ENCODE results near the gene LIPA. TPM values are rescaled to one million over a fixed set of nuclear protein-coding genes. Genes with fewer than 3 reads are reported as not detected.

The LIPA gene
- total RNA-seq, 1 donor from 2014 or later = 18.9 TPM

GRCh38 chr10:89242345-89242684, 9.3 kb downstream of the LIPA start:
- no peaks in the 10 kb centered on the region for H3F3A ChIP-seq (ENCODE audit: low read depth)
- H3K36me3 Mint-ChIP-seq = peaks cover 3% of the 10 kb centered on the region
- H3K27ac Mint-ChIP-seq = no peak overlapping the region
- TF ChIP-seq EZH2 (IDR thresholded peaks at IDR 0.05) (no peak), EZH2phosphoT487 (IDR thresholded peaks at IDR 0.05) (peak; percentile 76)
- no peak overlapping the region for H3K4me3 Mint-ChIP-seq
- H3K9ac ChIP-seq = no peak overlapping the region
- H3K27ac ChIP-seq = no peak overlapping the region
- peaks cover 28% of the 10 kb centered on the region for H3K4me1 Mint-ChIP-seq
- H3K4me1 ChIP-seq = peaks cover 12% of the 10 kb centered on the region
- peaks cover 13% of the 10 kb centered on the region for H3K27me3 Mint-ChIP-seq (ENCODE audit: insufficient read depth, low read depth)
- peaks cover 76% of the 10 kb centered on the region for H3K27me3 ChIP-seq
- no peaks in the 10 kb centered on the region for H3K79me2 ChIP-seq (ENCODE audit: low read depth)
- no peaks in the 10 kb centered on the region for H4K20me1 ChIP-seq (ENCODE audit: low read depth)
- no peak overlapping the region for H3K4me2 ChIP-seq
- H3K36me3 ChIP-seq = no peaks in the 10 kb centered on the region
- no peaks in the 10 kb centered on the region for H3K9me3 ChIP-seq (ENCODE audit: low read depth)
- H3K4me3 ChIP-seq = no peak overlapping the region
- no peak overlapping the region for H2AFZ ChIP-seq (replicated peaks)
- H3K9me3 Mint-ChIP-seq = peaks cover 2% of the 10 kb centered on the region
- peak; percentile 77 for DNase-seq (ENCODE audit: low spot score)

GRCh38 chr10:89241486-89242344, 9.9 kb downstream of the LIPA start:
- Histone ChIP-seq H3K27me3 (peaks cover 82% of the 10 kb centered on the region), H3K4me2 (no peak overlapping the region), H3K79me2 (ENCODE audit: low read depth) (no peaks in the 10 kb centered on the region), H3K27ac (no peak overlapping the region), H3K9me3 (ENCODE audit: low read depth) (no peaks in the 10 kb centered on the region), H3K9ac (no peak overlapping the region), H3F3A (ENCODE audit: low read depth) (no peaks in the 10 kb centered on the region), H4K20me1 (ENCODE audit: low read depth) (no peaks in the 10 kb centered on the region), H3K36me3 (no peaks in the 10 kb centered on the region), H3K4me3 (no peak overlapping the region), H3K4me1 (peaks cover 12% of the 10 kb centered on the region), H2AFZ (replicated peaks) (no peak overlapping the region)
- H3K9me3 Mint-ChIP-seq = peaks cover 2% of the 10 kb centered on the region
- no peak for TF ChIP-seq CTCF (IDR thresholded peaks at IDR 0.05)
- peaks cover 28% of the 10 kb centered on the region for H3K4me1 Mint-ChIP-seq
- H3K27ac Mint-ChIP-seq = no peak overlapping the region
- peaks cover 3% of the 10 kb centered on the region for H3K36me3 Mint-ChIP-seq
- peaks cover 13% of the 10 kb centered on the region for H3K27me3 Mint-ChIP-seq (ENCODE audit: insufficient read depth, low read depth)
- H3K4me3 Mint-ChIP-seq = no peak overlapping the region
- no peak for DNase-seq (ENCODE audit: low spot score)

GRCh38 chr10:89241026-89241425, 10.5 kb downstream of the LIPA start:
- Histone ChIP-seq H3K36me3 (no peaks in the 10 kb centered on the region), H3K9ac (no peak overlapping the region), H4K20me1 (ENCODE audit: low read depth) (no peaks in the 10 kb centered on the region), H3K79me2 (ENCODE audit: low read depth) (no peaks in the 10 kb centered on the region), H3K9me3 (ENCODE audit: low read depth) (no peaks in the 10 kb centered on the region), H3K4me3 (no peak overlapping the region), H3K27me3 (peaks cover 89% of the 10 kb centered on the region), H2AFZ (replicated peaks) (no peak overlapping the region), H3K4me2 (no peak overlapping the region), H3F3A (ENCODE audit: low read depth) (peaks cover 1% of the 10 kb centered on the region), H3K4me1 (peaks cover 11% of the 10 kb centered on the region), H3K27ac (no peak overlapping the region)
- H3K27me3 Mint-ChIP-seq (ENCODE audit: insufficient read depth, low read depth) = peaks cover 13% of the 10 kb centered on the region
- no peak for TF ChIP-seq EZH2 (IDR thresholded peaks at IDR 0.05)
- TF ChIP-seq EZH2phosphoT487 (IDR thresholded peaks at IDR 0.05) = no peak
- no peak for TF ChIP-seq CTCF (IDR thresholded peaks at IDR 0.05)
- H3K36me3 Mint-ChIP-seq = peaks cover 3% of the 10 kb centered on the region
- H3K4me1 Mint-ChIP-seq = peaks cover 30% of the 10 kb centered on the region
- no peak for DNase-seq (ENCODE audit: low spot score)
- H3K4me3 Mint-ChIP-seq = no peak overlapping the region
- H3K27ac Mint-ChIP-seq = no peak overlapping the region
- H3K9me3 Mint-ChIP-seq = peaks cover 2% of the 10 kb centered on the region

- TF ChIP-seq EZH2 (IDR thresholded peaks at IDR 0.05) = no peak
- DNase-seq (ENCODE audit: low spot score) = no peak
- Histone ChIP-seq H3K9me3 (ENCODE audit: low read depth) (no peaks in the 10 kb centered on the region), H3F3A (ENCODE audit: low read depth) (peaks cover 6% of the 10 kb centered on the region), H3K36me3 (no peaks in the 10 kb centered on the region), H3K27me3 (peaks cover 94% of the 10 kb centered on the region), H3K9ac (no peak overlapping the region), H3K4me2 (no peak overlapping the region), H4K20me1 (ENCODE audit: low read depth) (no peaks in the 10 kb centered on the region), H3K4me3 (no peak overlapping the region), H3K27ac (no peak overlapping the region), H3K4me1 (peaks cover 11% of the 10 kb centered on the region), H3K79me2 (ENCODE audit: low read depth) (no peaks in the 10 kb centered on the region), H2AFZ (replicated peaks) (no peak overlapping the region)
- Mint-ChIP-seq H3K9me3 (peaks cover 2% of the 10 kb centered on the region), H3K27me3 (ENCODE audit: insufficient read depth, low read depth) (peaks cover 13% of the 10 kb centered on the region), H3K27ac (no peak overlapping the region), H3K4me1 (peaks cover 27% of the 10 kb centered on the region), H3K36me3 (peaks cover 3% of the 10 kb centered on the region), H3K4me3 (no peak overlapping the region)
Measured at GRCh38 chr10:89240519-89240918, 11.1 kb downstream of the LIPA start.
